ENCODE measurements around the gene VAV2. TPM values are rescaled to one million over a fixed set of nuclear protein-coding genes. Genes with fewer than 3 reads are reported as not detected.

VAV2 gene
- total RNA-seq, 2 donors from 2014 or later, result 3.4 to 6.0 TPM

DNA sequence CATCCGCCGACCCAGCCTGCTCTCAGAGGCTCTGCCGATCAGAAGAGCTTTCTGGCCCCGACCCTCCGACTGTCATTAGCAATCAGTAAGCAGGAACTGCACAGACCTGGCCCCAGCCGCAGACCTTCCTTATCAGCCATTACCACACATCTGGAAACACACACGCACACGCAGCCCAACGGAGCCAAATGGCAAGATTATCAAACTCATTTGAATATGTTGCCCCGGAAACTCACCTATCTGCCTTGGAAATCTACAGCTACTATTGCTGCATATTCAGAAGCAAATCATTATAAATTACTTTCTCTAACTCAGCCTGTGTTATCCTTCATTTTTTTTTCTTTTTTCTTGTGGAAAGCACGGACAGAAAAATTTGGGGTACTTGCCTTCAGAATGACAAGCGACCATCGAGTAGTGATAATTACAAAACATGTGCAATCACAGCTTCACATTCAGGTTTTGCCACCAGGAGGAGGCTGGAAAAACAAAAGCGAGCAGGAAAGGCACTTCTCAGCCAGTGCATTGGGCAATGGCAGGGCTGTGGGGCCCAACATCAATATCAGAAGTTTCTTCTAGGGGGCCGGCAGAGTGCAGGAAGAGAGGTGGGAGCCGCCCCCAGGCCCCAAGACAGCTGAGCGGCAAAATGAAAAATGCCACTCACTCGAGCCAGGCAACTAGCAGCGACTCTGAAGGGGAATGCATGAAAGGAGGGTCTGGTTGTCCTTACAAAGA lies 122.3 kb downstream of the VAV2 start:
- Histone ChIP-seq H3K4me3 (no peak overlapping the region), H3K27ac (no peak overlapping the region), H3K27me3 (no peaks in the 10 kb centered on the region), H3K36me3 (no peaks in the 10 kb centered on the region), H3K4me1 (peaks cover 0 to 13% of the 10 kb centered on the region in 2 donors), H3K9me3 (peaks cover 0 to 11% of the 10 kb centered on the region in 2 donors)
- TF ChIP-seq, protein P1, sequence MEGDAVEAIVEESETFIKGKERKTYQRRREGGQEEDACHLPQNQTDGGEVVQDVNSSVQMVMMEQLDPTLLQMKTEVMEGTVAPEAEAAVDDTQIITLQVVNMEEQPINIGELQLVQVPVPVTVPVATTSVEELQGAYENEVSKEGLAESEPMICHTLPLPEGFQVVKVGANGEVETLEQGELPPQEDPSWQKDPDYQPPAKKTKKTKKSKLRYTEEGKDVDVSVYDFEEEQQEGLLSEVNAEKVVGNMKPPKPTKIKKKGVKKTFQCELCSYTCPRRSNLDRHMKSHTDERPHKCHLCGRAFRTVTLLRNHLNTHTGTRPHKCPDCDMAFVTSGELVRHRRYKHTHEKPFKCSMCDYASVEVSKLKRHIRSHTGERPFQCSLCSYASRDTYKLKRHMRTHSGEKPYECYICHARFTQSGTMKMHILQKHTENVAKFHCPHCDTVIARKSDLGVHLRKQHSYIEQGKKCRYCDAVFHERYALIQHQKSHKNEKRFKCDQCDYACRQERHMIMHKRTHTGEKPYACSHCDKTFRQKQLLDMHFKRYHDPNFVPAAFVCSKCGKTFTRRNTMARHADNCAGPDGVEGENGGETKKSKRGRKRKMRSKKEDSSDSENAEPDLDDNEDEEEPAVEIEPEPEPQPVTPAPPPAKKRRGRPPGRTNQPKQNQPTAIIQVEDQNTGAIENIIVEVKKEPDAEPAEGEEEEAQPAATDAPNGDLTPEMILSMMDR (IDR thresholded peaks at IDR 0.05), result no peak
- no peak for DNase-seq (ENCODE audit: low spot score)

DNA sequence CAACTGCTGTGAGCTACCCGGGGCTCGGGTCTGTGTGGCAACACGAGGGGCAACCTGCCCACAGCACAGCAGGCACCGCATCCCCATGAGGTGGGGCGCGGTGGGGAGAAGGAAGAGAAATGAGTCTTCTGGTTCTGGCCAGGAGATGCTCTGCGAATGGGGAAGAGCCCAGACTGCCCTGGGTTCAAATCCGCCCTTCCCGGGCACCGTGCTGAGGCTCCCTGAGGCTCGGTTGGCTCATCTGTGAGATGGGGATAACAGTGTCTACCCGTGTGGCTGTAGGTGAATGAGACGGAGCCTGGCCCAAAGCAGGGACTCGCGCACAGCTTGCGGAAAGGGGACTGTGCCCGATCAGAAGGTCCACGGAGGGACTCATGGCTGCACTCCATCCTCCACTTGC lies 123.9 kb downstream of the VAV2 start:
- no peak overlapping the region for H3K27ac ChIP-seq
- no peaks in the 10 kb centered on the region for H3K27me3 ChIP-seq
- no peak for DNase-seq (ENCODE audit: low spot score)
- peaks cover 0 to 10% of the 10 kb centered on the region in 2 donors for H3K4me1 ChIP-seq
- peaks cover 0 to 11% of the 10 kb centered on the region in 2 donors for H3K9me3 ChIP-seq
- TF ChIP-seq, protein P1 (IDR thresholded peaks at IDR 0.05), result no peak
- H3K36me3 ChIP-seq, result no peaks in the 10 kb centered on the region
- H3K4me3 ChIP-seq, result no peak overlapping the region

DNA sequence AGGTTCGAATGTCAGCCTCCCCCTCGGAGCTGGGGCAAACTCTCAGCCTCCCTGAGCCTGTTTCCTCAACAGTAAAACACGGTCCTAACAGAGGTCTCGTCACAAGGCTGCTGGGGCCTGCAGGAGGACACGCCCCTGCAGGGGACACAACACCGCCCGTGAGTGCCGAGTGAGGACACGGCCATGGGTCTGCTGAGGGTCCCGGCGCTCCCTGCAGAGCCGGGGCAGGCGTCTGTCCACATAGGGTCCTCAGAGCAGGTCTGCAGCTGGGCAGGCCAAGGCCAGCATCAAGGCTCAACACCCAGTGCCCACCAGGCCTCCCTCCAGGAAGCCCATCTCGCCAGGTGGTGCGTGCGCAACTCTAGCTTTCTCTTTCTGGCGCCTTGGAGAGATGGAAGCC lies 125.2 kb downstream of the VAV2 start:
- no peak overlapping the region for H3K4me3 ChIP-seq
- no peak overlapping the region for H3K27ac ChIP-seq
- peaks cover 0 to 22% of the 10 kb centered on the region in 2 donors for H3K4me1 ChIP-seq
- DNase-seq (ENCODE audit: low spot score), result no peak
- H3K27me3 ChIP-seq, result no peaks in the 10 kb centered on the region
- TF ChIP-seq, protein P1 (IDR thresholded peaks at IDR 0.05), result no peak
- H3K9me3 ChIP-seq, result peaks cover 0 to 11% of the 10 kb centered on the region in 2 donors
- H3K36me3 ChIP-seq, result no peaks in the 10 kb centered on the region

DNA sequence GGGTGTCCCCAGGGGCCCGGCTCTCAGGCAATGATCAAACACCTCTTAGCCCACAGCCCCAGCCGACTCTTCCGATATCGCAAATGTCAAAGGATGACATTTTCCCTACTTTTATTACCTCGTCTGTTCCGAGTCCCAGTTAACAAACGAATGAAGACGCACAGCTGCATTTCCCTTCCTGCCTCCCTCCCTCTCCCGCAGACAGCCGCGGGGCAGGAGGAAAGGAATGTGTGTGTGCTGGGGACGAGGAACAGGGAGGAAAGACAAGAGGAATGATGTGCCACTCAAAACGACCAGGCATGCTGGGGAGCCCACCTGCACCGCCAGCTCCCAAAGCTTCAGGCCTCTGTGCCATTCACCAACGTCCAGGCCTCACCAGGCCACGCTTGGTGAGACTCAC lies 128.1 kb downstream of the VAV2 start:
- H3K4me3 ChIP-seq, result no peak overlapping the region
- H3K9me3 ChIP-seq, result peaks cover 0 to 11% of the 10 kb centered on the region in 2 donors
- H3K27ac ChIP-seq, result no peak overlapping the region
- DNase-seq (ENCODE audit: low spot score), result no peak
- peaks cover 0 to 18% of the 10 kb centered on the region in 2 donors for H3K4me1 ChIP-seq
- H3K36me3 ChIP-seq, result no peaks in the 10 kb centered on the region
- TF ChIP-seq, protein P1 (IDR thresholded peaks at IDR 0.05), result no peak
- H3K27me3 ChIP-seq, result no peaks in the 10 kb centered on the region

DNA sequence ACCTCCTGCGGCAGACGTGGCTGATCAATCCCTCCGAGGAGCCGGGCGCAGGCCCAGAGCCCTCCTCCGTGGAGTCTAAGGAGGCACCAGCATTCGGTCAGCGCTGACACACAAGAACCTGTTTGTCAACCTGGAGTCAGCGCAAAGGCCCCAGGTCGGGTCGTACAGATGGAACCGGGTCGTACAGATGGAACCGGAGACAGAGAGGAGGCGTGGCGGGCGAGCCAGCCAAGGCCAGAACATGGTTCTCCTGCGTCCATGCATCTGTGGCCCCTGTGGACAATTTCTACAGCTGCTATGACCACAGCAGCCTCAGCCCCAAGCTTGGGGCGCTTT lies 128.9 kb downstream of the VAV2 start:
- H3K27me3 ChIP-seq, result no peaks in the 10 kb centered on the region
- H3K36me3 ChIP-seq, result no peaks in the 10 kb centered on the region
- peaks cover 0 to 18% of the 10 kb centered on the region in 2 donors for H3K4me1 ChIP-seq
- peaks cover 0 to 11% of the 10 kb centered on the region in 2 donors for H3K9me3 ChIP-seq
- H3K27ac ChIP-seq, result no peak overlapping the region
- no peak for DNase-seq (ENCODE audit: low spot score)
- H3K4me3 ChIP-seq, result peak overlapping the region in 1 of 2 donors; percentile 24
- TF ChIP-seq, protein P1 (IDR thresholded peaks at IDR 0.05), result no peak
